Measurements from ENCODE around the gene SLC35G2.

DNA sequence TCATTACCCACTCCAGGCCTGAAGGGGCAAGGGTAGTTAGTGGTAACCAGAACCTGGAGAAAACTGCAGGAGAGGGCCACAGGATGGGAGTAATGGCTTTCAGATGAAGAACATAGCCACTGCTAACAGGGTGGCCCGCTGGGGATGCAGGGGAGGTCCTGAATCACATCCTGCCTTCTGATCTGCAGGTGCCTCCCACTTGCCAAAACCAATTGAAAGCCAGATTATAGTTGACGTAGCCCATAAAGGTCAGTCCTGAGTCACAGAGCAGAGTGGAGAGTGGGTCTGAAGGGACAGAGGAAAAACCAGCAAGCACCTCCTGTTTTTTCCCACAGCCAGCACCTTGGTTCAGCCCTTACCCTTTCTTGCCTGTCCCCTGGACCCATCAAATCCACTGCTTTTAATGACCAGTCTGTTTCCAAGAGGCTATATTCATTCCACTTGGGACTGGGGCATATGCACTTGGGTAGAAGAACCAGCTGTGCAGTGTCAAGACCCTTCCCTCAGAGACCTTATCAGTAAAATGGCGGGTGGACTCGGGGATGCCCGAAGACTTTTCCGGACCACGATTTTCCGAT is 646 bp upstream of the SLC35G2 start:
- TF ChIP-seq, protein P1, sequence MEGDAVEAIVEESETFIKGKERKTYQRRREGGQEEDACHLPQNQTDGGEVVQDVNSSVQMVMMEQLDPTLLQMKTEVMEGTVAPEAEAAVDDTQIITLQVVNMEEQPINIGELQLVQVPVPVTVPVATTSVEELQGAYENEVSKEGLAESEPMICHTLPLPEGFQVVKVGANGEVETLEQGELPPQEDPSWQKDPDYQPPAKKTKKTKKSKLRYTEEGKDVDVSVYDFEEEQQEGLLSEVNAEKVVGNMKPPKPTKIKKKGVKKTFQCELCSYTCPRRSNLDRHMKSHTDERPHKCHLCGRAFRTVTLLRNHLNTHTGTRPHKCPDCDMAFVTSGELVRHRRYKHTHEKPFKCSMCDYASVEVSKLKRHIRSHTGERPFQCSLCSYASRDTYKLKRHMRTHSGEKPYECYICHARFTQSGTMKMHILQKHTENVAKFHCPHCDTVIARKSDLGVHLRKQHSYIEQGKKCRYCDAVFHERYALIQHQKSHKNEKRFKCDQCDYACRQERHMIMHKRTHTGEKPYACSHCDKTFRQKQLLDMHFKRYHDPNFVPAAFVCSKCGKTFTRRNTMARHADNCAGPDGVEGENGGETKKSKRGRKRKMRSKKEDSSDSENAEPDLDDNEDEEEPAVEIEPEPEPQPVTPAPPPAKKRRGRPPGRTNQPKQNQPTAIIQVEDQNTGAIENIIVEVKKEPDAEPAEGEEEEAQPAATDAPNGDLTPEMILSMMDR (IDR thresholded peaks at IDR 0.05), result no peak
- peak; percentile 20 to 57 for TF ChIP-seq POLR2A (IDR thresholded peaks at IDR 0.05)
